Activated CD4-positive, alpha-beta T cell treated with anti-CD3 and anti-CD28 coated beads, Interleukin-2, amount 50 U/mL, for 24 hours (primary cell): ENCODE measurements around the gene MEX3B.

ENCODE experiments used
- DNase-seq, 2 donors: peaks; one replicate each; pipeline ENCODE4 v3.0.0-alpha.2; 2020; ENCODE audit warnings: low read depth in 1 of 2, low spot score in 1 of 2

MEX3B gene

GRCh38 chr15:82045892-82046665 is at the start of gene MEX3B:
TSS of gene MEX3B (minus strand) at chr15:82046018. CDS start at chr15:82045705, 313 bp downstream.
- DNase-seq, result peak; percentile 68 to 89

- DNase-seq, result no peak
Observed at GRCh38 chr15:82093774-82094211, 48.0 kb upstream of the MEX3B start.

- DNase-seq, result no peak
Observed at GRCh38 chr15:82093325-82093724, 47.5 kb upstream of the MEX3B start.

- no peak for DNase-seq
Observed at GRCh38 chr15:82091636-82092140, 45.9 kb upstream of the MEX3B start.

GRCh38 chr15:82086243-82086995 is 40.6 kb upstream of the MEX3B start:
- DNase-seq, result no peak

- no peak for DNase-seq
Observed at GRCh38 chr15:82081914-82082762, 36.3 kb upstream of the MEX3B start.

GRCh38 chr15:82080774-82081173 is 35.0 kb upstream of the MEX3B start:
- no peak for DNase-seq

- DNase-seq, result no peak
Observed at GRCh38 chr15:82079736-82080135, 33.9 kb upstream of the MEX3B start.

GRCh38 chr15:82074610-82075009 is 28.8 kb upstream of the MEX3B start:
- DNase-seq, result no peak

GRCh38 chr15:82072926-82073537 is 27.2 kb upstream of the MEX3B start:
- no peak for DNase-seq

GRCh38 chr15:82066455-82066854 is 20.6 kb upstream of the MEX3B start:
- no peak for DNase-seq

- no peak for DNase-seq
Observed at GRCh38 chr15:82064824-82065223, 19.0 kb upstream of the MEX3B start.

GRCh38 chr15:82062479-82063454 is 16.9 kb upstream of the MEX3B start:
- DNase-seq, result no peak

GRCh38 chr15:82060817-82061216 is 15.0 kb upstream of the MEX3B start:
- no peak for DNase-seq

GRCh38 chr15:82058517-82059204 is 12.8 kb upstream of the MEX3B start:
- DNase-seq, result no peak

- DNase-seq, result no peak
Observed at GRCh38 chr15:82058026-82058425, 12.2 kb upstream of the MEX3B start.

- no peak for DNase-seq
Observed at GRCh38 chr15:82056958-82057823, 11.4 kb upstream of the MEX3B start.

GRCh38 chr15:82052751-82053150 is 6.9 kb upstream of the MEX3B start:
- no peak for DNase-seq
